Lower leg skin (tissue), 4 donors: ENCODE results near the gene IFNAR2. TPM values are rescaled to one million over a fixed set of nuclear protein-coding genes. Genes with fewer than 3 reads are reported as not detected.
"Not testable (repeated sequence)": the region's sequence is repeated elsewhere in the genome, so short reads cannot be mapped to it uniquely, and the experiment has no call there.

Source experiments
- DNase-seq, 2 donors: peaks; one replicate each; pipeline ENCODE4 v3.0.0-alpha.2; 2019; ENCODE audit warnings: low spot score in 2 of 2
- H3K4me3 ChIP-seq: fragments of 200-600 bp; sonication (generic); 2 replicates; pipeline ENCODE4 v1.5.1; 2017; ENCODE audit warnings: mild to moderate bottlenecking, low read depth; ENCODE audit not compliant: poor library complexity, severe bottlenecking
- CTCF ChIP-seq, 3 donors: fragments of 450-650 bp; IDR thresholded peaks; one replicate each; pipeline ENCODE4 v1.5.1; 2016; ENCODE audit warnings: antibody characterized with exemption in 3 of 3, mild to moderate bottlenecking in 3 of 3, moderate library complexity in 2 of 3
- POLR2A ChIP-seq, 2 donors: fragments of 450-650 bp; IDR thresholded peaks; one replicate each; pipeline ENCODE4 v1.6.1; 2016 to 2017; ENCODE audit warnings: antibody characterized with exemption in 2 of 2, mild to moderate bottlenecking in 1 of 2, moderate library complexity in 1 of 2
- WGBS, 2 donors: methylation state at CpG; one replicate each; pipeline ENCODE4 v1.1.5; 2018; 5-methylcytosine and 5-hydroxymethylcytosine counted together
- intact Hi-C: fragments of 100-400 bp; cut with DNase I; formaldehyde crosslinking; loops from one replicate; pipeline ENCODE4 v1.15.0; 2023; ENCODE audit warnings: low total_unique reads
- total RNA-seq, 4 donors: library from RNA; depleted of rRNA; stranded (reverse); fragments of >200 nt; gene quantifications; one replicate each; pipeline ENCODE4 v1.1.0, GENCODE V29; 2016

The IFNAR2 gene
- total RNA-seq, 4 donors from 2014 or later = 2.7 to 14.2 (median 2.9) TPM

GRCh38 chr21:33236013-33236686 lies 6.4 kb downstream of the IFNAR2 start:
- 92 to 94% methylated on average over 6 of the region's 6 CpGs for WGBS, 2 donors
- TF ChIP-seq CTCF (IDR thresholded peaks at IDR 0.05) = no peak
- no peak for TF ChIP-seq POLR2A (IDR thresholded peaks at IDR 0.05)
- intact Hi-C loops = no loop called here
- no peak overlapping the region for H3K4me3 ChIP-seq
- no peak for DNase-seq

- H3K4me3 ChIP-seq = no peak overlapping the region
- no peak for TF ChIP-seq CTCF (IDR thresholded peaks at IDR 0.05)
- no peak for TF ChIP-seq POLR2A (IDR thresholded peaks at IDR 0.05)
- 59% methylated on average over 2 of the region's 2 CpGs for WGBS, 2 donors
- intact Hi-C loops = no loop called here
- no peak for DNase-seq
Measured at GRCh38 chr21:33236766-33237165, 7.0 kb downstream of the IFNAR2 start.

GRCh38 chr21:33237486-33237885 lies 7.7 kb downstream of the IFNAR2 start:
- no peak for DNase-seq
- no peak overlapping the region for H3K4me3 ChIP-seq
- intact Hi-C loops = no loop called here
- TF ChIP-seq CTCF (IDR thresholded peaks at IDR 0.05) (no peak), POLR2A (IDR thresholded peaks at IDR 0.05) (no peak)
- WGBS, 2 donors = 82 to 85% methylated on average over 3 of the region's 3 CpGs

- H3K4me3 ChIP-seq = no peak overlapping the region
- no peak for DNase-seq
- intact Hi-C loops = no loop called here
- WGBS, 2 donors = 91 to 95% methylated on average over 4 of the region's 4 CpGs
- TF ChIP-seq CTCF (IDR thresholded peaks at IDR 0.05) (no peak), POLR2A (IDR thresholded peaks at IDR 0.05) (no peak)
Measured at GRCh38 chr21:33238146-33238545, 8.4 kb downstream of the IFNAR2 start.

- TF ChIP-seq CTCF (IDR thresholded peaks at IDR 0.05) (no peak), POLR2A (IDR thresholded peaks at IDR 0.05) (no peak)
- intact Hi-C loops = no loop called here
- WGBS, 2 donors = 77 to 79% methylated on average over 7 of the region's 7 CpGs
Measured at GRCh38 chr21:33238565-33239255, 9.0 kb downstream of the IFNAR2 start.

GRCh38 chr21:33239559-33240127 lies 9.9 kb downstream of the IFNAR2 start:
- intact Hi-C loops, DNase-seq: not testable (repeated sequence)

More at GRCh38 chr21:33238565-33239255, 9.0 kb downstream of the IFNAR2 start:
- DNase-seq = no peak
- H3K4me3 ChIP-seq = no peak overlapping the region

More at GRCh38 chr21:33239559-33240127, 9.9 kb downstream of the IFNAR2 start:
- H3K4me3 ChIP-seq = not testable (repeated sequence)
